Measurements from ENCODE around the gene TPX2. TPM values are rescaled to one million over a fixed set of nuclear protein-coding genes. Genes with fewer than 3 reads are reported as not detected.
A peak's percentile ranks its signal among the peaks of the same experiment; 100 is the strongest.

TPX2 gene
- total and polyA plus RNA-seq, 2 donors from 2014 or later: 0.47 to 1.4 TPM

DNA sequence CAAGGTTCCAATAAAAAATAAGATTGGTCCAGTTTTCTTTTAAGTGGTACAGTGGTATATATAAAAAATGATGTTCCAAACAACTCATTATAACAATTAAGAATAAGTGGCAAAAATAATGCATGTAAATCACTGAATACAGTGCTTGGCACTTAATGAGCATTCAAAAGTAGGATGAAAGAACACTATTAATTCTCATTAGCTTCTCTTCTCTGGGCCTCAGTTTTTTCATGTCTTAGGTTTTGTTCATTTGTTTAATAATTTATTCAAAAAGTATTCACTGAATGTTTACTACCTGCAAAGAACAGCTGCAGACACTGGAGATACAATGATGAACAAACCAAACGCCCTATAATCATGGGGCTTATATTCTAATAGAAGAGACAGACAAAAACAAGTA lies 37.5 kb upstream of the TPX2 start:
- DNase-seq: no peak
- no peaks in the 10 kb centered on the region for H3K27me3 ChIP-seq (ENCODE audit: control insufficient read depth, insufficient read depth, low read length)
- peaks cover 0 to 13% (median 11%) of the 10 kb centered on the region in 3 donors for H3K36me3 ChIP-seq (ENCODE audit: control insufficient read depth in 2 of 3, insufficient read depth in 3 of 3, low read length in 3 of 3)
- no peaks in the 10 kb centered on the region for H3K9me3 ChIP-seq (ENCODE audit: control insufficient read depth in 2 of 3, insufficient read depth in 1 of 3, low read length in 3 of 3)
- TF ChIP-seq, protein P1, sequence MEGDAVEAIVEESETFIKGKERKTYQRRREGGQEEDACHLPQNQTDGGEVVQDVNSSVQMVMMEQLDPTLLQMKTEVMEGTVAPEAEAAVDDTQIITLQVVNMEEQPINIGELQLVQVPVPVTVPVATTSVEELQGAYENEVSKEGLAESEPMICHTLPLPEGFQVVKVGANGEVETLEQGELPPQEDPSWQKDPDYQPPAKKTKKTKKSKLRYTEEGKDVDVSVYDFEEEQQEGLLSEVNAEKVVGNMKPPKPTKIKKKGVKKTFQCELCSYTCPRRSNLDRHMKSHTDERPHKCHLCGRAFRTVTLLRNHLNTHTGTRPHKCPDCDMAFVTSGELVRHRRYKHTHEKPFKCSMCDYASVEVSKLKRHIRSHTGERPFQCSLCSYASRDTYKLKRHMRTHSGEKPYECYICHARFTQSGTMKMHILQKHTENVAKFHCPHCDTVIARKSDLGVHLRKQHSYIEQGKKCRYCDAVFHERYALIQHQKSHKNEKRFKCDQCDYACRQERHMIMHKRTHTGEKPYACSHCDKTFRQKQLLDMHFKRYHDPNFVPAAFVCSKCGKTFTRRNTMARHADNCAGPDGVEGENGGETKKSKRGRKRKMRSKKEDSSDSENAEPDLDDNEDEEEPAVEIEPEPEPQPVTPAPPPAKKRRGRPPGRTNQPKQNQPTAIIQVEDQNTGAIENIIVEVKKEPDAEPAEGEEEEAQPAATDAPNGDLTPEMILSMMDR (IDR thresholded peaks at IDR 0.05; ENCODE audit: borderline replicate concordance, extremely low read depth, insufficient read depth): no peak
- peaks cover 0 to 50% (median 48%) of the 10 kb centered on the region in 3 donors for H3K4me1 ChIP-seq (ENCODE audit: control insufficient read depth in 2 of 3, insufficient read depth in 2 of 3, low read depth in 1 of 3, low read length in 3 of 3)
- peak overlapping the region in 1 of 2 donors; percentile 68 for H3K27ac ChIP-seq (ENCODE audit: low read depth in 2 of 2, low read length in 2 of 2)
- intact Hi-C loops (cut with DNase I): no loop called here
- no peak for FAIRE-seq
- H3K4me3 ChIP-seq (ENCODE audit: low read length in 3 of 3): no peak overlapping the region
- no peak overlapping the region for H3K9ac ChIP-seq (ENCODE audit: low read length in 3 of 3)

DNA sequence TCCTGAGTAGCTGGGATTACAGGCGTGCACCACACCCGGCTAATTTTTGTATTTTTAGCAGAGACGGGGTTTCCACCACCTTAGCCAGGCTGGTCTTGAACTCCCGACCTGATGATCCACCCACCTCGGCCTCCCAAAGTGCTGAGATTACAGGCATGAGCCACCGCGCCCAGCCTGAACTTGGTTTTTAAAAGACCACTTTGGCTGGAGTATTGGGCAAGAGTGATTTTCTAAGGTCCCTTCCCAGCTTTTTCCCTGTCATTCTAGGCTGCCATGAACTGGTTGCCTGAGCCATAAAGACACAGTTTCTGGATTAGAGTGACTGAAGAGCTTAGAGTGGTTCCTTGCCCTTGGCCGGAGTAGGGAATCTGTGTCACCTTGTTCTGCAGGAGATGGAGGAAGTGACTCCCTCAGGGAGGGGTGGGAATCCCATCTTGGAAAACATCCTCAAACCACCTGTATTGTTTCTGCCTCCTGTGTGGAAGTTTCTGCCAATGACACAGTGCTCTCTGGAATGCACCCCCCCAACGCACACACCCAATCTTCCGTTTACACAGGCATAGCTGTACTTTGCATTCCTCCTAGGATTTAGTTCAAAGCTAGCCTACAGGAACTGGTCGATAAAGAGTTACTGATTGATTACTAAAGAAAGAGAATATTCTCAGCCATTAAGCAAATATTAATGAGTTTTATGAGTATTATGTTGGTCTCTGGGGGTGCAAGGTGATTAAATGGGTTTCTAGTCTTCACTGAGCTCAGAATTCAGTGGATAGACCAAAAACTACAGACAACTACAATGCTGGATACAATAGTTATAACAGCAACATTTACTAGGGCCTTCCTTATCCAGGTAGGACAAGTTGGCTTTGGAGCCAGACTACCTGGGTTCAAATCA lies 34.6 kb upstream of the TPX2 start:
- peak in 2 of 5 donors; percentile 43 to 58 for DNase-seq
- Histone ChIP-seq H3K36me3 (ENCODE audit: control insufficient read depth in 2 of 3, insufficient read depth in 3 of 3, low read length in 3 of 3) (peaks cover 0 to 22% (median 21%) of the 10 kb centered on the region in 3 donors), H3K27ac (ENCODE audit: low read depth in 2 of 2, low read length in 2 of 2) (peak overlapping the region; percentile 19 to 76), H3K4me1 (ENCODE audit: control insufficient read depth in 2 of 3, insufficient read depth in 2 of 3, low read depth in 1 of 3, low read length in 3 of 3) (peaks cover 0 to 54% (median 51%) of the 10 kb centered on the region in 3 donors), H3K27me3 (ENCODE audit: control insufficient read depth, insufficient read depth, low read length) (no peaks in the 10 kb centered on the region), H3K9ac (ENCODE audit: low read length in 3 of 3) (no peak overlapping the region), H3K4me3 (ENCODE audit: low read length in 3 of 3) (no peak overlapping the region), H3K9me3 (ENCODE audit: control insufficient read depth in 2 of 3, insufficient read depth in 1 of 3, low read length in 3 of 3) (no peaks in the 10 kb centered on the region)
- FAIRE-seq: no peak
- intact Hi-C loops (cut with DNase I): no loop called here
- TF ChIP-seq, protein P1 (IDR thresholded peaks at IDR 0.05; ENCODE audit: borderline replicate concordance, extremely low read depth, insufficient read depth): no peak

DNA sequence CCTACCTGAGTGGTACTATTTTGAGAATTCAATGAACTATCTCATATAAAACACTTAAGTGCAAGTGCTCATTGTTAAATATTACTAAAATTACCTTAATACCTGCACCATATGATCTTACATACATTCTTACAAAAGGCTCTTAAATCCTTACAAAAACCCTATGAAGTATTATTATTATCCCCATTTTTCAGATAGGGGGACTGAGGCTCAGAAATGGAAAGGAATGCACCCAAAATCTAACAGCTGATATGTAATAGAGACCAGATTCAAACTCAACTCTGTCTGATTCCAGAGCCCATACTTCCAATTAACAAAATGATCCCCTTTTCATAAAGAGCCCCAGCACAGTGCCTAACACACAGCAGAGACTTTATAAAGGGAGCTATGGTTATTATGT lies 33.9 kb upstream of the TPX2 start:
- Histone ChIP-seq H3K4me1 (ENCODE audit: control insufficient read depth in 2 of 3, insufficient read depth in 2 of 3, low read depth in 1 of 3, low read length in 3 of 3) (peaks cover 0 to 48% (median 47%) of the 10 kb centered on the region in 3 donors), H3K4me3 (ENCODE audit: low read length in 3 of 3) (no peak overlapping the region), H3K36me3 (ENCODE audit: control insufficient read depth in 2 of 3, insufficient read depth in 3 of 3, low read length in 3 of 3) (peaks cover 2 to 22% (median 21%) of the 10 kb centered on the region in 3 donors), H3K27ac (ENCODE audit: low read depth in 2 of 2, low read length in 2 of 2) (peak overlapping the region; percentile 19 to 76), H3K9ac (ENCODE audit: low read length in 3 of 3) (no peak overlapping the region), H3K27me3 (ENCODE audit: control insufficient read depth, insufficient read depth, low read length) (no peaks in the 10 kb centered on the region), H3K9me3 (ENCODE audit: control insufficient read depth in 2 of 3, insufficient read depth in 1 of 3, low read length in 3 of 3) (no peaks in the 10 kb centered on the region)
- intact Hi-C loops (cut with DNase I): no loop called here
- TF ChIP-seq, protein P1 (IDR thresholded peaks at IDR 0.05; ENCODE audit: borderline replicate concordance, extremely low read depth, insufficient read depth): no peak
- DNase-seq (no peak), FAIRE-seq (no peak)

Data from kidney (tissue), 14 donors.